GM12874 (cell line): ENCODE results near the gene TNNI3K.

ENCODE experiments used
- CTCF ChIP-seq: IDR thresholded peaks from 2 replicates; pipeline ENCODE4 v1.5.1; 2011; ENCODE audit warnings: low read depth, mild to moderate bottlenecking, control low read depth, low read length, moderate library complexity; ENCODE audit not compliant: insufficient read depth

Gene TNNI3K

GRCh38 chr1:74463333-74463988 is 228.3 kb downstream of the TNNI3K start:
- TF ChIP-seq CTCF = no peak

GRCh38 chr1:74464037-74464436 is 228.8 kb downstream of the TNNI3K start:
- no peak for TF ChIP-seq CTCF

- no peak for TF ChIP-seq CTCF
Observed at GRCh38 chr1:74465193-74465681, 230.1 kb downstream of the TNNI3K start.

GRCh38 chr1:74467786-74468377 is 232.7 kb downstream of the TNNI3K start:
- TF ChIP-seq CTCF = no peak

- TF ChIP-seq CTCF = peak; percentile 32; the same call in 1 of the 2 replicates
Observed at GRCh38 chr1:74468982-74469603, 233.9 kb downstream of the TNNI3K start.

- no peak for TF ChIP-seq CTCF
Observed at GRCh38 chr1:74470251-74470650, 235.1 kb downstream of the TNNI3K start.

- no peak for TF ChIP-seq CTCF
Observed at GRCh38 chr1:74470936-74471335, 235.7 kb downstream of the TNNI3K start.
